Measurements from ENCODE around the gene SRSF5.
A peak's percentile ranks its signal among the peaks of the same experiment; 100 is the strongest.
"Not testable (repeated sequence)": the region's sequence is repeated elsewhere in the genome, so short reads cannot be mapped to it uniquely, and the experiment has no call there.

Gene SRSF5

GRCh38 chr14:69766984-69767368 lies at the start of gene SRSF5:
Gene SRSF5, plus strand, starts transcription at chr14:69767142. Its CDS starts 1,015 bp downstream, at chr14:69768157.
- DNase-seq = peak; percentile 98

- DNase-seq = not testable (repeated sequence)
Observed at GRCh38 chr14:69718614-69719013, 48.3 kb upstream of the SRSF5 start.

- peak; percentile 64 for DNase-seq
Observed at GRCh38 chr14:69719501-69719951, 47.4 kb upstream of the SRSF5 start.

- DNase-seq = no peak
Observed at GRCh38 chr14:69720912-69721311, 46.0 kb upstream of the SRSF5 start.

GRCh38 chr14:69726761-69727511 lies 40.0 kb upstream of the SRSF5 start:
- DNase-seq = peak; percentile 87

- DNase-seq = no peak
Observed at GRCh38 chr14:69727860-69728259, 39.1 kb upstream of the SRSF5 start.

GRCh38 chr14:69731919-69732598 lies 34.9 kb upstream of the SRSF5 start:
- not testable (repeated sequence) for DNase-seq

- DNase-seq = not testable (repeated sequence)
Observed at GRCh38 chr14:69736405-69736804, 30.5 kb upstream of the SRSF5 start.

- DNase-seq = no peak
Observed at GRCh38 chr14:69741055-69741454, 25.9 kb upstream of the SRSF5 start.

- no peak for DNase-seq
Observed at GRCh38 chr14:69749956-69750355, 17.0 kb upstream of the SRSF5 start.

- DNase-seq = no peak
Observed at GRCh38 chr14:69750495-69750894, 16.4 kb upstream of the SRSF5 start.

- no peak for DNase-seq
Observed at GRCh38 chr14:69752773-69753172, 14.2 kb upstream of the SRSF5 start.

GRCh38 chr14:69753860-69754259 lies 13.1 kb upstream of the SRSF5 start:
- DNase-seq = no peak

GRCh38 chr14:69754487-69754886 lies 12.5 kb upstream of the SRSF5 start:
- DNase-seq = no peak

GRCh38 chr14:69755296-69755695 lies 11.6 kb upstream of the SRSF5 start:
- no peak for DNase-seq

- DNase-seq = no peak
Observed at GRCh38 chr14:69755784-69756183, 11.2 kb upstream of the SRSF5 start.

GRCh38 chr14:69756298-69756697 lies 10.6 kb upstream of the SRSF5 start:
- DNase-seq = no peak

GRCh38 chr14:69760810-69761209 lies 6.1 kb upstream of the SRSF5 start:
- no peak for DNase-seq

- no peak for DNase-seq
Observed at GRCh38 chr14:69763761-69764510, 3.0 kb upstream of the SRSF5 start.

GRCh38 chr14:69767369-69767999 lies 542 bp downstream of the SRSF5 start:
- DNase-seq = peak; percentile 96

- DNase-seq = no peak
Observed at GRCh38 chr14:69768873-69769272, 1.9 kb downstream of the SRSF5 start.

- DNase-seq = no peak
Observed at GRCh38 chr14:69769623-69770022, 2.7 kb downstream of the SRSF5 start.

GRCh38 chr14:69770559-69770958 lies 3.6 kb downstream of the SRSF5 start:
- DNase-seq = no peak

All from right hindlimb (tissue), 1 donor.